Anterior cingulate cortex (tissue), 58 donors: ENCODE measurements around the gene MRPS31.

Experiments used
- DNase-seq, 58 donors: peaks; one replicate each; lab custom pipeline; 2025; lab: John Stamatoyannopoulos, UW

MRPS31 gene

GRCh38 chr13:40679480-40679985, 91.5 kb downstream of the MRPS31 start:
- DNase-seq, result no peak
